HEK293 (cell line): Measurements from ENCODE around the gene LNP1.

Experiments used
- CTCF ChIA-PET: fragments of 350-600 bp; formaldehyde crosslinking; extraction: SDS; loops from one replicate; lab custom pipeline; 2021; ENCODE audit warnings: antibody characterized with exemption; lab: Yijun Ruan, JAX
- POLR2A ChIA-PET: fragments of 300-600 bp; formaldehyde crosslinking; extraction: SDS; loops from one replicate; lab custom pipeline; 2020; ENCODE audit warnings: antibody characterized with exemption, inconsistent platforms; lab: Yijun Ruan, JAX
- H3K27ac ChIP-seq: fragments of 200-500 bp; sonication (Bioruptor generic); 2 replicates; pipeline ENCODE4 v1.5.1; 2014; ENCODE audit warnings: low read depth, low read length, control low read depth, inconsistent platforms; ENCODE audit errors: extremely low read depth
- H3K36me3 ChIP-seq, 2 experiments: fragments of 200-500 bp in 1 of 2; sonication (Bioruptor generic) in 1 of 2; 1 replicate in 1 of 2; 2 replicates in 1 of 2; pipeline ENCODE4 v1.5.1; 2014 to 2017; ENCODE audit warnings: inconsistent platforms in 2 of 2, low read length in 2 of 2; ENCODE audit not compliant: control insufficient read depth in 2 of 2, insufficient read depth in 1 of 2
- H3K4me1 ChIP-seq: fragments of 200-500 bp; sonication (Bioruptor generic); 2 replicates; pipeline ENCODE4 v1.5.1; 2014; ENCODE audit warnings: mild to moderate bottlenecking, low read length, inconsistent platforms; ENCODE audit not compliant: control insufficient read depth, insufficient read depth
- H3K4me3 ChIP-seq: 2 replicates; pipeline ENCODE4 v1.5.1; 2011; ENCODE audit warnings: low read depth, mild to moderate bottlenecking, control low read depth, low read length, moderate library complexity
- H3K9me3 ChIP-seq: fragments of 200-500 bp; sonication (Bioruptor generic); 2 replicates; pipeline ENCODE4 v1.5.1; 2014; ENCODE audit warnings: low read depth, low read length, inconsistent platforms; ENCODE audit not compliant: control insufficient read depth, insufficient read depth
- BCL11B ChIP-seq: fragments of 450-650 bp; formaldehyde crosslinking; IDR thresholded peaks from 2 replicates; pipeline ENCODE4 v1.5.1; 2016; ENCODE audit warnings: low read depth, missing biosample characterization, missing genetic modification characterization
- MZF1 ChIP-seq: fragments of 450-650 bp; formaldehyde crosslinking; IDR thresholded peaks from 2 replicates; pipeline ENCODE4 v1.5.1; 2017; ENCODE audit warnings: missing biosample characterization, missing genetic modification characterization, borderline replicate concordance
- PRDM1 ChIP-seq: fragments of 450-650 bp; formaldehyde crosslinking; IDR thresholded peaks from 2 replicates; pipeline ENCODE4; 2016; ENCODE audit warnings: missing biosample characterization, missing genetic modification characterization
- YY2 ChIP-seq: fragments of 450-650 bp; formaldehyde crosslinking; IDR thresholded peaks from 2 replicates; pipeline ENCODE4 v1.5.1; 2016; ENCODE audit warnings: missing biosample characterization, missing genetic modification characterization
- ZBTB20 ChIP-seq: fragments of 450-650 bp; formaldehyde crosslinking; IDR thresholded peaks from 2 replicates; pipeline ENCODE4 v1.5.1; 2016; ENCODE audit warnings: missing biosample characterization, missing genetic modification characterization
- ZNF112 ChIP-seq: fragments of 450-650 bp; formaldehyde crosslinking; IDR thresholded peaks from 2 replicates; pipeline ENCODE4 v1.5.0; 2017; ENCODE audit warnings: missing biosample characterization, missing genetic modification characterization
- ZNF544 ChIP-seq: fragments of 450-650 bp; formaldehyde crosslinking; IDR thresholded peaks from 2 replicates; pipeline ENCODE4 v1.5.0; 2017; ENCODE audit warnings: missing biosample characterization, missing genetic modification characterization
- ZNF558 ChIP-seq: fragments of 450-650 bp; formaldehyde crosslinking; IDR thresholded peaks from 2 replicates; pipeline ENCODE4 v1.5.1; 2016; ENCODE audit warnings: missing biosample characterization, missing genetic modification characterization
- ZNF610 ChIP-seq: fragments of 450-650 bp; formaldehyde crosslinking; IDR thresholded peaks from 2 replicates; pipeline ENCODE4 v1.5.1; 2016; ENCODE audit warnings: missing biosample characterization, missing genetic modification characterization, borderline replicate concordance
- ZNF621 ChIP-seq: fragments of 450-650 bp; formaldehyde crosslinking; IDR thresholded peaks from 2 replicates; pipeline ENCODE4 v1.5.1; 2017; ENCODE audit warnings: missing biosample characterization, missing genetic modification characterization
- ZNF658 ChIP-seq: fragments of 450-650 bp; formaldehyde crosslinking; IDR thresholded peaks from 2 replicates; pipeline ENCODE4; 2016; ENCODE audit warnings: missing biosample characterization, missing genetic modification characterization
- ZNF660 ChIP-seq: fragments of 450-650 bp; IDR thresholded peaks from 2 replicates; pipeline ENCODE4 v1.5.1; 2018; ENCODE audit warnings: missing biosample characterization, mild to moderate bottlenecking, missing genetic modification characterization
- ZNF76 ChIP-seq: fragments of 450-650 bp; formaldehyde crosslinking; IDR thresholded peaks from 2 replicates; pipeline ENCODE4; 2016; ENCODE audit warnings: low read depth, missing biosample characterization, missing genetic modification characterization, borderline replicate concordance
- ZXDB ChIP-seq: fragments of 450-650 bp; formaldehyde crosslinking; IDR thresholded peaks from 2 replicates; pipeline ENCODE4 v1.5.1; 2016; ENCODE audit warnings: missing biosample characterization, missing genetic modification characterization
- TF ChIP-seq, protein P1 (sequence below): fragments of 450-650 bp; formaldehyde crosslinking; IDR thresholded peaks from 2 replicates; pipeline ENCODE4 v1.5.1; 2016; ENCODE audit warnings: missing biosample characterization, missing genetic modification characterization, borderline replicate concordance
- TF ChIP-seq, protein P2 (sequence below): fragments of 450-650 bp; formaldehyde crosslinking; IDR thresholded peaks from 2 replicates; pipeline ENCODE4 v1.5.1; 2016; ENCODE audit warnings: missing biosample characterization, missing genetic modification characterization, low read depth
- TF ChIP-seq, protein P3 (sequence below): fragments of 450-650 bp; formaldehyde crosslinking; IDR thresholded peaks from 2 replicates; pipeline ENCODE4 v1.5.1; 2016; ENCODE audit warnings: missing biosample characterization, missing genetic modification characterization
- TF ChIP-seq, protein P4 (sequence below): fragments of 450-650 bp; formaldehyde crosslinking; IDR thresholded peaks from 2 replicates; pipeline ENCODE4 v1.5.1; 2016; ENCODE audit warnings: missing biosample characterization, missing genetic modification characterization

Gene LNP1

DNA sequence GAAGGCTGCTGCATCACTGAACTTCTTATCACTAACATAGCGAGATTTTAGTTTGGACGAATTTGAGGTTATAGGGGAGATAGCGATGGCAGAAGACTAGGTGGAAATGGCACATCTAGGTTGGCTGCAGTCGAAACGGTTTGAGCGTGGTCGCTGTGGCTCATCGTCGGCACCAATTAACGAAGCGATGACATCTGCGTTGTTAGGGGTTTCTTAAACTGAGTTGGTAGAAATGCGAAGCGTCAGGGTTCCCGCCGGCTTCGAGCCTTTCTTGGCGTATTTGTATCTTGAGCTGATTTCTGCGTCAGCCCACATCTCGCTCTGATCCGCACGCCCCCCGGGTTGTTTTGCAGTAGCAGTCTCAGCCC is 319 bp downstream of the LNP1 start (continued):
- no peak for TF ChIP-seq ZNF76
- TF ChIP-seq, protein P1, sequence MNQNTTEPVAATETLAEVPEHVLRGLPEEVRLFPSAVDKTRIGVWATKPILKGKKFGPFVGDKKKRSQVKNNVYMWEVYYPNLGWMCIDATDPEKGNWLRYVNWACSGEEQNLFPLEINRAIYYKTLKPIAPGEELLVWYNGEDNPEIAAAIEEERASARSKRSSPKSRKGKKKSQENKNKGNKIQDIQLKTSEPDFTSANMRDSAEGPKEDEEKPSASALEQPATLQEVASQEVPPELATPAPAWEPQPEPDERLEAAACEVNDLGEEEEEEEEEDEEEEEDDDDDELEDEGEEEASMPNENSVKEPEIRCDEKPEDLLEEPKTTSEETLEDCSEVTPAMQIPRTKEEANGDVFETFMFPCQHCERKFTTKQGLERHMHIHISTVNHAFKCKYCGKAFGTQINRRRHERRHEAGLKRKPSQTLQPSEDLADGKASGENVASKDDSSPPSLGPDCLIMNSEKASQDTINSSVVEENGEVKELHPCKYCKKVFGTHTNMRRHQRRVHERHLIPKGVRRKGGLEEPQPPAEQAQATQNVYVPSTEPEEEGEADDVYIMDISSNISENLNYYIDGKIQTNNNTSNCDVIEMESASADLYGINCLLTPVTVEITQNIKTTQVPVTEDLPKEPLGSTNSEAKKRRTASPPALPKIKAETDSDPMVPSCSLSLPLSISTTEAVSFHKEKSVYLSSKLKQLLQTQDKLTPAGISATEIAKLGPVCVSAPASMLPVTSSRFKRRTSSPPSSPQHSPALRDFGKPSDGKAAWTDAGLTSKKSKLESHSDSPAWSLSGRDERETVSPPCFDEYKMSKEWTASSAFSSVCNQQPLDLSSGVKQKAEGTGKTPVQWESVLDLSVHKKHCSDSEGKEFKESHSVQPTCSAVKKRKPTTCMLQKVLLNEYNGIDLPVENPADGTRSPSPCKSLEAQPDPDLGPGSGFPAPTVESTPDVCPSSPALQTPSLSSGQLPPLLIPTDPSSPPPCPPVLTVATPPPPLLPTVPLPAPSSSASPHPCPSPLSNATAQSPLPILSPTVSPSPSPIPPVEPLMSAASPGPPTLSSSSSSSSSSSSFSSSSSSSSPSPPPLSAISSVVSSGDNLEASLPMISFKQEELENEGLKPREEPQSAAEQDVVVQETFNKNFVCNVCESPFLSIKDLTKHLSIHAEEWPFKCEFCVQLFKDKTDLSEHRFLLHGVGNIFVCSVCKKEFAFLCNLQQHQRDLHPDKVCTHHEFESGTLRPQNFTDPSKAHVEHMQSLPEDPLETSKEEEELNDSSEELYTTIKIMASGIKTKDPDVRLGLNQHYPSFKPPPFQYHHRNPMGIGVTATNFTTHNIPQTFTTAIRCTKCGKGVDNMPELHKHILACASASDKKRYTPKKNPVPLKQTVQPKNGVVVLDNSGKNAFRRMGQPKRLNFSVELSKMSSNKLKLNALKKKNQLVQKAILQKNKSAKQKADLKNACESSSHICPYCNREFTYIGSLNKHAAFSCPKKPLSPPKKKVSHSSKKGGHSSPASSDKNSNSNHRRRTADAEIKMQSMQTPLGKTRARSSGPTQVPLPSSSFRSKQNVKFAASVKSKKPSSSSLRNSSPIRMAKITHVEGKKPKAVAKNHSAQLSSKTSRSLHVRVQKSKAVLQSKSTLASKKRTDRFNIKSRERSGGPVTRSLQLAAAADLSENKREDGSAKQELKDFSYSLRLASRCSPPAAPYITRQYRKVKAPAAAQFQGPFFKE (tag by site-specific recombination) = no peak
- TF ChIP-seq ZNF660 (tag by site-specific recombination) = peak; percentile 21; the same call in 1 of the 2 replicates
- no peak for TF ChIP-seq YY2
- TF ChIP-seq ZNF112 (tag by site-specific recombination) = no peak
- no peak for TF ChIP-seq ZXDB
- no peak for TF ChIP-seq ZNF558 (tag by site-specific recombination)

DNA sequence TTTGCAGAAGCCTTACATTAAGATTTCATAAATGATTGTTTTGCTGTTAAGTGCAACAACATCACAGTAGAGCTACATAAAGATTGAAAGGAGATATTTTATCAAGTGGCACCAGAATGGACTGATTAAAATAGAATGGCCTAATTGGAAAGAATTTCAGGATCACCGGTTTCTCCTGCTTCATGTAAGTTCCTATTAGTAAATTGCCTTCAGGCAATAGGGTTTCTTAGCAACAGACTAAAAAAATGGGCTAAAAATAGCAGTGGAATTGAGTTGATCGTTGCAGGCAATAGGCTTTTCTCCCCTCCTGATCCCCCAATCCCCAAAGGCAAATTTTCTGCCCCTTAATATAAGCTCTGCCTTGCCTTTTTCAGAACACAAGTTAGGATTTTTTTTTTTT is 917 bp downstream of the LNP1 start:
- no peak overlapping the region for H3K27ac ChIP-seq
- H3K4me1 ChIP-seq = no peaks in the 10 kb centered on the region
- no peaks in the 10 kb centered on the region for H3K36me3 ChIP-seq
- peak overlapping the region; percentile 99 for H3K4me3 ChIP-seq
- no peaks in the 10 kb centered on the region for H3K9me3 ChIP-seq
- ChIA-PET POLR2A (interaction anchor here (0.6 to 1.5 kb wide), 3 partner anchors 20 to 91 kb away, joined by 3 to 4 read pairs (median 3); partner anchors contain the start of gene TMEM45A), CTCF (interaction anchor here (0.6 to 1.2 kb wide), 3 partner anchors 94 to 187 kb away, joined by 3 read pairs; no protein-coding TSS in a partner anchor)
- TF ChIP-seq, protein P2, sequence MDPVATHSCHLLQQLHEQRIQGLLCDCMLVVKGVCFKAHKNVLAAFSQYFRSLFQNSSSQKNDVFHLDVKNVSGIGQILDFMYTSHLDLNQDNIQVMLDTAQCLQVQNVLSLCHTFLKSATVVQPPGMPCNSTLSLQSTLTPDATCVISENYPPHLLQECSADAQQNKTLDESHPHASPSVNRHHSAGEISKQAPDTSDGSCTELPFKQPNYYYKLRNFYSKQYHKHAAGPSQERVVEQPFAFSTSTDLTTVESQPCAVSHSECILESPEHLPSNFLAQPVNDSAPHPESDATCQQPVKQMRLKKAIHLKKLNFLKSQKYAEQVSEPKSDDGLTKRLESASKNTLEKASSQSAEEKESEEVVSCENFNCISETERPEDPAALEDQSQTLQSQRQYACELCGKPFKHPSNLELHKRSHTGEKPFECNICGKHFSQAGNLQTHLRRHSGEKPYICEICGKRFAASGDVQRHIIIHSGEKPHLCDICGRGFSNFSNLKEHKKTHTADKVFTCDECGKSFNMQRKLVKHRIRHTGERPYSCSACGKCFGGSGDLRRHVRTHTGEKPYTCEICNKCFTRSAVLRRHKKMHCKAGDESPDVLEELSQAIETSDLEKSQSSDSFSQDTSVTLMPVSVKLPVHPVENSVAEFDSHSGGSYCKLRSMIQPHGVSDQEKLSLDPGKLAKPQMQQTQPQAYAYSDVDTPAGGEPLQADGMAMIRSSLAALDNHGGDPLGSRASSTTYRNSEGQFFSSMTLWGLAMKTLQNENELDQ (tag by site-specific recombination) = no peak
- TF ChIP-seq, protein P3, sequence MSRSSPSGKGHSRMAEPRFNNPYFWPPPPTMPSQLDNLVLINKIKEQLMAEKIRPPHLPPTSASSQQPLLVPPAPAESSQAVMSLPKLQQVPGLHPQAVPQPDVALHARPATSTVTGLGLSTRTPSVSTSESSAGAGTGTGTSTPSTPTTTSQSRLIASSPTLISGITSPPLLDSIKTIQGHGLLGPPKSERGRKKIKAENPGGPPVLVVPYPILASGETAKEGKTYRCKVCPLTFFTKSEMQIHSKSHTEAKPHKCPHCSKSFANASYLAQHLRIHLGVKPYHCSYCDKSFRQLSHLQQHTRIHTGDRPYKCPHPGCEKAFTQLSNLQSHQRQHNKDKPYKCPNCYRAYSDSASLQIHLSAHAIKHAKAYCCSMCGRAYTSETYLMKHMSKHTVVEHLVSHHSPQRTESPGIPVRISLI (tag by site-specific recombination) = peak; percentile 48; the same call in 1 of the 2 replicates
- TF ChIP-seq ZBTB20 (tag by site-specific recombination) (no peak), PRDM1 (no peak), ZNF610 (tag by site-specific recombination) (no peak), MZF1 (tag by site-specific recombination) (peak; percentile 93)

DNA sequence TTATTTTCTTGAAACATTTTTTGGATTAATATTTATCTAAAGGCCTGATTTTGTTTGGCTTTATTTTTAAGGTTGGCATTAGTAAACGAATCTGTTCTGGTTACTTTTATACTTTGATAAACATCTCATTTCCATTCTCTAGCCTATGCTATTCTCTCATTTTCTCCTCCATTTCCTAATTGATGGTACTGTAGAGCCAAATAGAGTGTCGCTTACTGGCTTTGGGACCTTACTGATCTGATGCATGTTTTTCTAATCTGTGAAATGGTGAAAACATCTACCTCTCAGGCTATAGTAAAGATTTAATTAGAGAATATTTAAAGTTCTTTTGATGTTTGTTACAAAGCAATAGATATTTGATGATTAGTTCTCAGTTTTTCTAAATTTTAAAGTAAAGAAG is 1.6 kb downstream of the LNP1 start:
- TF ChIP-seq BCL11B (tag by site-specific recombination) = no peak
- TF ChIP-seq ZNF658 (tag by site-specific recombination) = no peak
- TF ChIP-seq, protein P4, sequence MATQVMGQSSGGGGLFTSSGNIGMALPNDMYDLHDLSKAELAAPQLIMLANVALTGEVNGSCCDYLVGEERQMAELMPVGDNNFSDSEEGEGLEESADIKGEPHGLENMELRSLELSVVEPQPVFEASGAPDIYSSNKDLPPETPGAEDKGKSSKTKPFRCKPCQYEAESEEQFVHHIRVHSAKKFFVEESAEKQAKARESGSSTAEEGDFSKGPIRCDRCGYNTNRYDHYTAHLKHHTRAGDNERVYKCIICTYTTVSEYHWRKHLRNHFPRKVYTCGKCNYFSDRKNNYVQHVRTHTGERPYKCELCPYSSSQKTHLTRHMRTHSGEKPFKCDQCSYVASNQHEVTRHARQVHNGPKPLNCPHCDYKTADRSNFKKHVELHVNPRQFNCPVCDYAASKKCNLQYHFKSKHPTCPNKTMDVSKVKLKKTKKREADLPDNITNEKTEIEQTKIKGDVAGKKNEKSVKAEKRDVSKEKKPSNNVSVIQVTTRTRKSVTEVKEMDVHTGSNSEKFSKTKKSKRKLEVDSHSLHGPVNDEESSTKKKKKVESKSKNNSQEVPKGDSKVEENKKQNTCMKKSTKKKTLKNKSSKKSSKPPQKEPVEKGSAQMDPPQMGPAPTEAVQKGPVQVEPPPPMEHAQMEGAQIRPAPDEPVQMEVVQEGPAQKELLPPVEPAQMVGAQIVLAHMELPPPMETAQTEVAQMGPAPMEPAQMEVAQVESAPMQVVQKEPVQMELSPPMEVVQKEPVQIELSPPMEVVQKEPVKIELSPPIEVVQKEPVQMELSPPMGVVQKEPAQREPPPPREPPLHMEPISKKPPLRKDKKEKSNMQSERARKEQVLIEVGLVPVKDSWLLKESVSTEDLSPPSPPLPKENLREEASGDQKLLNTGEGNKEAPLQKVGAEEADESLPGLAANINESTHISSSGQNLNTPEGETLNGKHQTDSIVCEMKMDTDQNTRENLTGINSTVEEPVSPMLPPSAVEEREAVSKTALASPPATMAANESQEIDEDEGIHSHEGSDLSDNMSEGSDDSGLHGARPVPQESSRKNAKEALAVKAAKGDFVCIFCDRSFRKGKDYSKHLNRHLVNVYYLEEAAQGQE (tag by site-specific recombination) = no peak
- TF ChIP-seq ZNF621 (tag by site-specific recombination) = no peak
- no peak for TF ChIP-seq ZNF544 (tag by site-specific recombination)
- TF ChIP-seq, all 188 proteins: peak for 0
- POLR2A ChIA-PET = no interaction called here
- Histone ChIP-seq H3K4me3 (peak overlapping the region; percentile 99), H3K27ac (no peak overlapping the region), H3K36me3 (no peaks in the 10 kb centered on the region), H3K4me1 (no peaks in the 10 kb centered on the region), H3K9me3 (no peaks in the 10 kb centered on the region)
- CTCF ChIA-PET = interaction anchor here (1.3 kb wide), 1 partner anchor 67 kb away, joined by 4 read pairs; no protein-coding TSS in a partner anchor
